ENCODE measurements around the gene CAMK2D.

CAMK2D gene

DNA sequence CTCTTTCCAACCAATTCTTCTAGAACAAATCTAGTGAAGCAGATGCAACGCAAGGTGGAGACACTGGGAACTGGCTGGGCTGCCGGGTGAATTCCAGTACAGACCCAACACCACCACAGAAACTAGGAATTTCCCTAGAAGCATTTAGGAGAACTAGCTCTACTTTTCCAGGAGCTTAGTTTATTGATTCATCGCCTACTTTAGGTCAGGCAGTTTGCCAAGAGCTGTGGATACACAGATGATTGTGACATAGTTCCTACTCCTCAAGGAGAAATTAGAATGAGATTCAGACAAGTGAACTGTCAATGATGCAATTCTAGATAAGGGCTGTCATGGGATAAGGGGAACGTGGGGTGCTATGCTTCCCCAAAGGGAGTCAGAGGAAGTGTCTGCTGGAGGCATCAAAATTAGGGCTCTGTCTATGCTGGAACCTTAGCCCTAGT lies 350.0 kb downstream of the CAMK2D start:
- TF ChIP-seq, protein P1, sequence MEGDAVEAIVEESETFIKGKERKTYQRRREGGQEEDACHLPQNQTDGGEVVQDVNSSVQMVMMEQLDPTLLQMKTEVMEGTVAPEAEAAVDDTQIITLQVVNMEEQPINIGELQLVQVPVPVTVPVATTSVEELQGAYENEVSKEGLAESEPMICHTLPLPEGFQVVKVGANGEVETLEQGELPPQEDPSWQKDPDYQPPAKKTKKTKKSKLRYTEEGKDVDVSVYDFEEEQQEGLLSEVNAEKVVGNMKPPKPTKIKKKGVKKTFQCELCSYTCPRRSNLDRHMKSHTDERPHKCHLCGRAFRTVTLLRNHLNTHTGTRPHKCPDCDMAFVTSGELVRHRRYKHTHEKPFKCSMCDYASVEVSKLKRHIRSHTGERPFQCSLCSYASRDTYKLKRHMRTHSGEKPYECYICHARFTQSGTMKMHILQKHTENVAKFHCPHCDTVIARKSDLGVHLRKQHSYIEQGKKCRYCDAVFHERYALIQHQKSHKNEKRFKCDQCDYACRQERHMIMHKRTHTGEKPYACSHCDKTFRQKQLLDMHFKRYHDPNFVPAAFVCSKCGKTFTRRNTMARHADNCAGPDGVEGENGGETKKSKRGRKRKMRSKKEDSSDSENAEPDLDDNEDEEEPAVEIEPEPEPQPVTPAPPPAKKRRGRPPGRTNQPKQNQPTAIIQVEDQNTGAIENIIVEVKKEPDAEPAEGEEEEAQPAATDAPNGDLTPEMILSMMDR (IDR thresholded peaks at IDR 0.05; ENCODE audit: insufficient read depth, low read length, poor library complexity, severe bottlenecking): no peak
- Histone ChIP-seq H3K4me3 (replicated peaks; ENCODE audit: low read depth, low read length) (no peak overlapping the region), H3K27me3 (replicated peaks; ENCODE audit: control insufficient read depth, insufficient read depth, low read length) (no peaks in the 10 kb centered on the region), H3K36me3 (ENCODE audit: control insufficient read depth, insufficient read depth, low read length) (no peaks in the 10 kb centered on the region)
- DNase-seq (ENCODE audit: extremely low read depth, insufficient read length): no peak

DNA sequence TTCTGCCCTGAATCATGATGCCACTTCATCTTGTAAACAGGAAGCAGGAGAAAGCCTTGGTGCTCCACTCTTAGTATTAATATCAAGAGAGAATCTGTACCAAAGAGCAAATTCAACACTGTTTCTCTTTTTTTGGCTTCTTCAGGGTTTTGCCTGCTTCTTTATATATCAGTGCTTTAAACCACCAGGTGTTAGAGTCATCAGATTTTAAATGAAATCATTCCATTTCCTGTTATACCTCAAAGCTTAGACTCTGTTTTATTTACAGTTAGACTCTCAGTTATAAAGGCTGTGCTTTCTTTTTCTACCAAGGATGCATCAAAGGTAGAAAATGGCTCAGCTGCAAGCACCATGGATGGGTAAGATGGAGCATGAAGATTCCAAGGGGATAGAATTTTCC lies 350.9 kb downstream of the CAMK2D start:
- H3K27me3 ChIP-seq (replicated peaks; ENCODE audit: control insufficient read depth, insufficient read depth, low read length): no peaks in the 10 kb centered on the region
- H3K4me3 ChIP-seq (replicated peaks; ENCODE audit: low read depth, low read length): no peak overlapping the region
- no peaks in the 10 kb centered on the region for H3K36me3 ChIP-seq (ENCODE audit: control insufficient read depth, insufficient read depth, low read length)
- no peak for DNase-seq (ENCODE audit: extremely low read depth, insufficient read length)
- TF ChIP-seq, protein P1 (IDR thresholded peaks at IDR 0.05; ENCODE audit: insufficient read depth, low read length, poor library complexity, severe bottlenecking): no peak

DNA sequence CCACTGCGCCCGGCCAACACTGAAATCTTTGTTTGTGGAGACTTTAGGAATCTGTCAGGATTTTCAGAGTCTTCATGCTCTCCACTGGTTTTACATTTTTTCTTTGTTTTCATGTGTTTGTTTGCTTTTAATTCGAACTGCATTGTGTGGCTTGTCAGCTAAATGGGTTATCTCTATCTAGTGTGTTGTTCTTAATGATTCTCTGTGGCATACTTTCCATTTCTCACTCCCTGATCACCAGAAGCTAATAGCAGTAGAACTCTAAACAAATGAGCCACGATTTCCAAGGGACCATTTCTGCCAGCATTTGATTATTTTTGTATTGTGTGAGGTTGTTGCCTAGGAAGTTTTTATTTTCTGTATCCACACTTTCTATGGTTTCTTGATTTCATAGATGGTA lies 352.4 kb downstream of the CAMK2D start:
- no peaks in the 10 kb centered on the region for H3K36me3 ChIP-seq (ENCODE audit: control insufficient read depth, insufficient read depth, low read length)
- DNase-seq (ENCODE audit: extremely low read depth, insufficient read length): no peak
- no peak overlapping the region for H3K4me3 ChIP-seq (replicated peaks; ENCODE audit: low read depth, low read length)
- TF ChIP-seq, protein P1 (IDR thresholded peaks at IDR 0.05; ENCODE audit: insufficient read depth, low read length, poor library complexity, severe bottlenecking): no peak
- H3K27me3 ChIP-seq (replicated peaks; ENCODE audit: control insufficient read depth, insufficient read depth, low read length): no peaks in the 10 kb centered on the region

DNA sequence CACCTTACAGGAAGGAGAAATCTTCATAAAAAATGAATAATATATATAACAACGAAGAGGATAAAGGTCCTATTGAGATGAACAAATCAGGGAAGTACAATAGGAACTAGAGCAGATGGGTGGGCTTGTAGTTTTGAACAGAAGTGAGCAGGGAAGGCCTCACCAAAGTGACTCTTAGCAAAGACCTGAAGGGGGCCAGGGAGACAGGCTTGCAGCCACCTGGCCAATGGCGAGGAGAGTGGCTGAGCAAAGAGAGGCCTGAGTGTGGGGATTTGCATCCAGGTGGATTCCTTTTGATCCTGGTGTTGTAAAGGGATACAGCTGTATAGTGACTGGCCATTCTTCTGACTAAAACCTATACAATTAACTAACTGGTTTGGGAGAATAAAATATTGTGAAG lies 354.1 kb downstream of the CAMK2D start:
- TF ChIP-seq, protein P1 (IDR thresholded peaks at IDR 0.05; ENCODE audit: insufficient read depth, low read length, poor library complexity, severe bottlenecking): no peak
- H3K27me3 ChIP-seq (replicated peaks; ENCODE audit: control insufficient read depth, insufficient read depth, low read length): no peaks in the 10 kb centered on the region
- H3K4me3 ChIP-seq (replicated peaks; ENCODE audit: low read depth, low read length): no peak overlapping the region
- no peaks in the 10 kb centered on the region for H3K36me3 ChIP-seq (ENCODE audit: control insufficient read depth, insufficient read depth, low read length)
- no peak for DNase-seq (ENCODE audit: extremely low read depth, insufficient read length)

DNA sequence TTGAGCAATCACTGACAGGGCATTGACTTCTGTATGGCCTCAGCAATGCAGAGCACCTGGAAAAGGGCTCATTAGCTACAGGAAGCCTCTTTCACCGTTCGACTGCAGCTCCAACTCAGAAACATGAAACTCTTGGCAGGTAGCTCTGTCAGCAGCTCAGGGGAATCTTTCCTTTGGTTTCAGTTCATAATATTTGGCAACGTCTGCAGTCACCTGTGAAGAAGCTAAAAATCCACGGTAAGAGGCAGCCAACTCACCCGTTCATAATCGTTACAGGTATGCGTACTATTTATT lies 354.9 kb downstream of the CAMK2D start:
- no peak for DNase-seq (ENCODE audit: extremely low read depth, insufficient read length)
- TF ChIP-seq, protein P1 (IDR thresholded peaks at IDR 0.05; ENCODE audit: insufficient read depth, low read length, poor library complexity, severe bottlenecking): no peak
- Histone ChIP-seq H3K36me3 (ENCODE audit: control insufficient read depth, insufficient read depth, low read length) (no peaks in the 10 kb centered on the region), H3K4me3 (replicated peaks; ENCODE audit: low read depth, low read length) (no peak overlapping the region), H3K27me3 (replicated peaks; ENCODE audit: control insufficient read depth, insufficient read depth, low read length) (no peaks in the 10 kb centered on the region)

All from GM06990 (cell line).